ENCODE results near the gene SLC39A5. TPM values are rescaled to one million over a fixed set of nuclear protein-coding genes. Genes with fewer than 3 reads are reported as not detected.

The SLC39A5 gene
- total RNA-seq, 1 donor from 2014 or later, result 0.76 TPM

GRCh38 chr12:56216461-56216860, 13.4 kb upstream of the SLC39A5 start:
- H3K27me3 Mint-ChIP-seq (ENCODE audit: low read depth), result no peaks in the 10 kb centered on the region
- DNase-seq (ENCODE audit: low spot score in 2 of 2, unreplicated experiment in 2 of 2), result no peak
- peaks cover 24% of the 10 kb centered on the region for H3K36me3 Mint-ChIP-seq
- TF ChIP-seq CTCF (IDR thresholded peaks at IDR 0.05; ENCODE audit: unreplicated experiment), result no peak
- H3K4me1 Mint-ChIP-seq, result peaks cover 8% of the 10 kb centered on the region
- H3K4me3 Mint-ChIP-seq, result no peak overlapping the region
- peak overlapping the region; percentile 0 for H3K27ac Mint-ChIP-seq
- H3K9me3 Mint-ChIP-seq, result no peaks in the 10 kb centered on the region

GRCh38 chr12:56219840-56220239, 10.0 kb upstream of the SLC39A5 start:
- DNase-seq (ENCODE audit: low spot score in 2 of 2, unreplicated experiment in 2 of 2), result no peak
- Mint-ChIP-seq H3K27me3 (ENCODE audit: low read depth) (no peaks in the 10 kb centered on the region), H3K36me3 (peaks cover 11% of the 10 kb centered on the region), H3K4me3 (peak overlapping the region; percentile 36), H3K9me3 (no peaks in the 10 kb centered on the region), H3K27ac (peak overlapping the region; percentile 77), H3K4me1 (peaks cover 27% of the 10 kb centered on the region)
- no peak for TF ChIP-seq CTCF (IDR thresholded peaks at IDR 0.05; ENCODE audit: unreplicated experiment)

- H3K36me3 Mint-ChIP-seq, result peaks cover 6% of the 10 kb centered on the region
- no peak for DNase-seq (ENCODE audit: low spot score in 2 of 2, unreplicated experiment in 2 of 2)
- no peak for TF ChIP-seq CTCF (IDR thresholded peaks at IDR 0.05; ENCODE audit: unreplicated experiment)
- H3K27me3 Mint-ChIP-seq (ENCODE audit: low read depth), result no peaks in the 10 kb centered on the region
- peak overlapping the region; percentile 99 for H3K27ac Mint-ChIP-seq
- peaks cover 33% of the 10 kb centered on the region for H3K4me1 Mint-ChIP-seq
- H3K4me3 Mint-ChIP-seq, result peak overlapping the region; percentile 93
- H3K9me3 Mint-ChIP-seq, result no peaks in the 10 kb centered on the region
These were observed 9.1 kb upstream of the SLC39A5 start for GRCh38 chr12:56220611-56221231.

GRCh38 chr12:56221232-56221756, 8.6 kb upstream of the SLC39A5 start:
- H3K4me1 Mint-ChIP-seq, result peaks cover 33% of the 10 kb centered on the region
- H3K27ac Mint-ChIP-seq, result peak overlapping the region; percentile 99
- peaks cover 7% of the 10 kb centered on the region for H3K36me3 Mint-ChIP-seq
- no peak for TF ChIP-seq CTCF (IDR thresholded peaks at IDR 0.05; ENCODE audit: unreplicated experiment)
- no peaks in the 10 kb centered on the region for H3K9me3 Mint-ChIP-seq
- peak overlapping the region; percentile 93 for H3K4me3 Mint-ChIP-seq
- no peaks in the 10 kb centered on the region for H3K27me3 Mint-ChIP-seq (ENCODE audit: low read depth)
- peak in 1 of 2 experiments; percentile 75 for DNase-seq (ENCODE audit: low spot score in 2 of 2, unreplicated experiment in 2 of 2)

GRCh38 chr12:56221757-56222530, 7.9 kb upstream of the SLC39A5 start, which contains the start of gene RNF41:
TSS of gene RNF41 (minus strand) at chr12:56221922. CDS start at chr12:56214047, 7,875 bp downstream.
- Mint-ChIP-seq H3K4me3 (peak within 1 kb of the TSS; percentile 93), H3K27ac (peak within 1 kb of the TSS; percentile 99), H3K27me3 (ENCODE audit: low read depth) (no peaks in the 10 kb centered on the region), H3K9me3 (no peaks in the 10 kb centered on the region), H3K36me3 (peaks cover 4% of the 10 kb centered on the region), H3K4me1 (peaks cover 33% of the 10 kb centered on the region)
- TF ChIP-seq CTCF (IDR thresholded peaks at IDR 0.05; ENCODE audit: unreplicated experiment), result no peak
- DNase-seq (ENCODE audit: low spot score in 2 of 2, unreplicated experiment in 2 of 2), result peak; percentile 92 to 97
